Breast epithelium (tissue), 4 donors: ENCODE data around the gene BACE2. TPM values are rescaled to one million over a fixed set of nuclear protein-coding genes. Genes with fewer than 3 reads are reported as not detected.

ENCODE experiments used
- DNase-seq, 2 donors: peaks; one replicate each; pipeline ENCODE4 v3.0.0-alpha.2; 2019; ENCODE audit warnings: low spot score in 2 of 2
- H3K27ac ChIP-seq, 2 donors: fragments of 200-600 bp; sonication (generic) in 1 of 2; one replicate each; pipeline ENCODE4 v1.5.1; 2016 to 2019; ENCODE audit warnings: mild to moderate bottlenecking in 1 of 2
- H3K27me3 ChIP-seq, 2 donors: fragments of 200-600 bp; sonication (generic) in 1 of 2; one replicate each; pipeline versions ENCODE4 v1.5.1 to v1.6.0; 2017 to 2019; ENCODE audit warnings: control low read depth in 1 of 2, mild to moderate bottlenecking in 1 of 2
- H3K36me3 ChIP-seq: fragments of 200-600 bp; one replicate; pipeline ENCODE4 v1.5.1; 2019
- H3K4me1 ChIP-seq, 2 donors: fragments of 200-600 bp; sonication (generic); one replicate each; pipeline ENCODE4 v1.5.1; 2016 to 2019; ENCODE audit warnings: control low read depth in 1 of 2
- H3K4me3 ChIP-seq, 3 donors: fragments of 200-600 bp; sonication (generic); 1 replicate in 2 of 3; 2 replicates in 1 of 3; pipeline ENCODE4 v1.5.1; 2016 to 2019; ENCODE audit warnings: mild to moderate bottlenecking in 3 of 3, moderate library complexity in 2 of 3
- H3K9me3 ChIP-seq, 2 donors: fragments of 200-600 bp; sonication (generic) in 1 of 2; one replicate each; pipeline ENCODE4 v1.5.1; 2016 to 2019; ENCODE audit warnings: control low read depth in 1 of 2
- CTCF ChIP-seq, 3 donors: fragments of 450-650 bp; IDR thresholded peaks; one replicate each; pipeline ENCODE4 v1.5.1; 2016 to 2017; ENCODE audit warnings: antibody characterized with exemption in 3 of 3, mild to moderate bottlenecking in 3 of 3, moderate library complexity in 3 of 3
- POLR2A ChIP-seq: fragments of 450-650 bp; IDR thresholded peaks from one replicate; pipeline ENCODE4 v1.6.1; 2016; ENCODE audit warnings: antibody characterized with exemption, mild to moderate bottlenecking, moderate library complexity
- POLR2AphosphoS5 ChIP-seq, 3 donors: sonication (generic); formaldehyde crosslinking; IDR thresholded peaks; one replicate each; pipeline ENCODE4 v1.6.1; 2017; ENCODE audit warnings: antibody characterized with exemption in 3 of 3
- intact Hi-C: fragments of 100-400 bp; cut with DNase I; formaldehyde crosslinking; loops from one replicate; pipeline ENCODE4 v1.15.1; 2023; ENCODE audit warnings: low total_unique reads
- total RNA-seq, 3 donors: library from RNA; depleted of rRNA; stranded (reverse); fragments of >200 nt; gene quantifications; one replicate each; pipeline ENCODE4 v1.1.0, GENCODE V29; 2016

The BACE2 gene
- total RNA-seq, 3 donors from 2014 or later = 26.9 to 94.4 (median 67.5) TPM

GRCh38 chr21:41316200-41317062 lies 148.5 kb downstream of the BACE2 start, which contains the start of gene FAM3B:
Gene FAM3B (plus strand): TSS chr21:41316801. CDS start chr21:41316880, 79 bp downstream.
- peak within 1 kb of the TSS; percentile 44 to 69 (median 49) for H3K4me3 ChIP-seq
- DNase-seq = no peak
- H3K27ac ChIP-seq = peak within 1 kb of the TSS; percentile 33 to 41
- peaks cover 0 to 15% of the 10 kb centered on the region in 2 donors for H3K27me3 ChIP-seq
- TF ChIP-seq POLR2AphosphoS5 (IDR thresholded peaks at IDR 0.05) (no peak), POLR2A (no peak), CTCF (IDR thresholded peaks at IDR 0.05) (no peak)
- no peaks in the 10 kb centered on the region for H3K9me3 ChIP-seq
- no peaks in the 10 kb centered on the region for H3K36me3 ChIP-seq
- no peaks in the 10 kb centered on the region for H3K4me1 ChIP-seq
- intact Hi-C loops = no loop called here

- TF ChIP-seq POLR2AphosphoS5 (IDR thresholded peaks at IDR 0.05) = no peak
- no peak for TF ChIP-seq POLR2A
- no peak for TF ChIP-seq CTCF (IDR thresholded peaks at IDR 0.05)
- H3K27me3 ChIP-seq = peaks cover 0 to 15% of the 10 kb centered on the region in 2 donors
These were observed 149.1 kb downstream of the BACE2 start for GRCh38 chr21:41317063-41317392.

GRCh38 chr21:41317458-41317857 lies 149.5 kb downstream of the BACE2 start:
- no peaks in the 10 kb centered on the region for H3K4me1 ChIP-seq
- peak overlapping the region in 1 of 3 donors; percentile 44 for H3K4me3 ChIP-seq
- H3K36me3 ChIP-seq = no peaks in the 10 kb centered on the region
- no peak for TF ChIP-seq POLR2AphosphoS5 (IDR thresholded peaks at IDR 0.05)
- TF ChIP-seq POLR2A = no peak
- no peak for TF ChIP-seq CTCF (IDR thresholded peaks at IDR 0.05)
- H3K27me3 ChIP-seq = peaks cover 0 to 15% of the 10 kb centered on the region in 2 donors
- intact Hi-C loops = no loop called here
- H3K27ac ChIP-seq = no peak overlapping the region
- no peak for DNase-seq
- no peaks in the 10 kb centered on the region for H3K9me3 ChIP-seq

More at GRCh38 chr21:41317063-41317392, 149.1 kb downstream of the BACE2 start:
- Histone ChIP-seq H3K36me3 (no peaks in the 10 kb centered on the region), H3K4me3 (peak overlapping the region; percentile 44 to 69 (median 49)), H3K27ac (peak overlapping the region; percentile 33 to 41), H3K9me3 (no peaks in the 10 kb centered on the region), H3K4me1 (no peaks in the 10 kb centered on the region)
- intact Hi-C loops = no loop called here
- DNase-seq = no peak

GRCh38 chr21:41318218-41318617 lies 150.3 kb downstream of the BACE2 start:
- Histone ChIP-seq H3K27me3 (peaks cover 0 to 15% of the 10 kb centered on the region in 2 donors), H3K9me3 (no peaks in the 10 kb centered on the region), H3K27ac (no peak overlapping the region), H3K4me1 (no peaks in the 10 kb centered on the region), H3K36me3 (no peaks in the 10 kb centered on the region), H3K4me3 (no peak overlapping the region)
- no peak for TF ChIP-seq POLR2A
- no peak for TF ChIP-seq POLR2AphosphoS5 (IDR thresholded peaks at IDR 0.05)
- no peak for TF ChIP-seq CTCF (IDR thresholded peaks at IDR 0.05)
- no peak for DNase-seq
- intact Hi-C loops = no loop called here

GRCh38 chr21:41319273-41319672 lies 151.3 kb downstream of the BACE2 start:
- Histone ChIP-seq H3K27ac (no peak overlapping the region), H3K9me3 (no peaks in the 10 kb centered on the region), H3K4me3 (no peak overlapping the region), H3K4me1 (no peaks in the 10 kb centered on the region), H3K27me3 (peaks cover 0 to 15% of the 10 kb centered on the region in 2 donors), H3K36me3 (no peaks in the 10 kb centered on the region)
- no peak for DNase-seq
- intact Hi-C loops = no loop called here
- no peak for TF ChIP-seq POLR2AphosphoS5 (IDR thresholded peaks at IDR 0.05)
- no peak for TF ChIP-seq CTCF (IDR thresholded peaks at IDR 0.05)
- no peak for TF ChIP-seq POLR2A
